Uterus (tissue), 2 donors: ENCODE measurements around the gene E2F1.

Experiments
- POLR2A ChIP-seq, 2 donors: fragments of 450-650 bp; IDR thresholded peaks; one replicate each; pipeline ENCODE4 v1.6.1; 2016; ENCODE audit warnings: antibody characterized with exemption in 2 of 2, mild to moderate bottlenecking in 1 of 2, moderate library complexity in 1 of 2
- TF ChIP-seq, protein P1 (sequence below), 4 experiments: fragments of 200-600 bp in 2 of 4; fragments of 450-650 bp in 2 of 4; sonication (generic) in 2 of 4; IDR thresholded peaks; one replicate each; pipeline ENCODE4 v1.5.1; 2016 to 2019; ENCODE audit warnings: antibody characterized with exemption in 4 of 4, mild to moderate bottlenecking in 2 of 4, moderate library complexity in 1 of 4

GRCh38 chr20:33719277-33719988 lies 33.2 kb upstream of the E2F1 start:
- TF ChIP-seq, protein P1, sequence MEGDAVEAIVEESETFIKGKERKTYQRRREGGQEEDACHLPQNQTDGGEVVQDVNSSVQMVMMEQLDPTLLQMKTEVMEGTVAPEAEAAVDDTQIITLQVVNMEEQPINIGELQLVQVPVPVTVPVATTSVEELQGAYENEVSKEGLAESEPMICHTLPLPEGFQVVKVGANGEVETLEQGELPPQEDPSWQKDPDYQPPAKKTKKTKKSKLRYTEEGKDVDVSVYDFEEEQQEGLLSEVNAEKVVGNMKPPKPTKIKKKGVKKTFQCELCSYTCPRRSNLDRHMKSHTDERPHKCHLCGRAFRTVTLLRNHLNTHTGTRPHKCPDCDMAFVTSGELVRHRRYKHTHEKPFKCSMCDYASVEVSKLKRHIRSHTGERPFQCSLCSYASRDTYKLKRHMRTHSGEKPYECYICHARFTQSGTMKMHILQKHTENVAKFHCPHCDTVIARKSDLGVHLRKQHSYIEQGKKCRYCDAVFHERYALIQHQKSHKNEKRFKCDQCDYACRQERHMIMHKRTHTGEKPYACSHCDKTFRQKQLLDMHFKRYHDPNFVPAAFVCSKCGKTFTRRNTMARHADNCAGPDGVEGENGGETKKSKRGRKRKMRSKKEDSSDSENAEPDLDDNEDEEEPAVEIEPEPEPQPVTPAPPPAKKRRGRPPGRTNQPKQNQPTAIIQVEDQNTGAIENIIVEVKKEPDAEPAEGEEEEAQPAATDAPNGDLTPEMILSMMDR (IDR thresholded peaks at IDR 0.05): no peak
- TF ChIP-seq POLR2A (IDR thresholded peaks at IDR 0.05): no peak
